Femur (tissue), 1 donor: ENCODE results near the gene RWDD4.

Source experiments
- DNase-seq: peaks from one replicate; pipeline ENCODE4 v3.0.0-alpha.2; 2017

The RWDD4 gene

DNA sequence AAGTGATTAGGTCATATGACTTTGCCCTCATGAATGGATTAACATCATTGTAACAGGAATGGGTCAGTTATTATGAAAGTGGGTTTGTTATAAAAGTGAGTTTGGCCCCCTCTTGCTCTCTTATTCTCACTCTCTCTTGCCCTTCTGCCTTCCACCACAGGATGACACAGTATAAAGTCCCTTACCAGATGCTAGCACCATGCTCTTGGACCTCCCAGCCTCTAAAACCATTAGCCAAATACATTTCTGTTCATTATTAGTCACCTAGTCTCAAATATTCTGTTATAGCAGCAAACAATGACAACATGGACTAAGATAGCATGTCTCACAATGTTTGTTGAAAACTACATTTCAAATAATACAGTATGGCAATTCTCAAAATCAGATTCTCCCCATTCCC, 59.7 kb downstream of the RWDD4 start:
- DNase-seq, result no peak

GRCh38 chr4:183596067-183596757, 62.8 kb downstream of the RWDD4 start:
- DNase-seq, result no peak

GRCh38 chr4:183594823-183595222, 64.2 kb downstream of the RWDD4 start:
- DNase-seq, result no peak

DNA sequence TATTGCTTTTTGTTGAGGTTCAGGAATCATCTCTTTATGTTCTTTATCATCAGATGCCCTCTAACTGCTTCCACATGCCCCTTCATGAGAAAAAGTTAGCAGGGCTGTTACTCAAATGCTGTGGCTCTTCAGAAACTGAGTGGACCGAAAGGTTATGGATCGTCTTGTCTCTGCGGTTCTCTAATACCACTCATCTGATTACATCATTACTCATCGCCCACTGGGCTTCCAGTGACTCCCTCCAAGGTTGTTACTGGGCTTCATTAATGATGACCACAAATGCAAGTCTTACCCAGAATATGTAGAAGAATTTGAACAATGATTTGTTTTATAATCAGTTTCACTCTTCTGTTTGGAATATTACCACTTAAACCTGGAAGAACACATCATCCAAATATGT, 67.7 kb downstream of the RWDD4 start:
- no peak for DNase-seq
